GM21390 (cell line): ENCODE measurements around the gene KRT7.
"Not testable (repeated sequence)": the region's sequence is repeated elsewhere in the genome, so short reads cannot be mapped to it uniquely, and the experiment has no call there.

Experiments used
- ATAC-seq: cut with Tn5 transposase; IDR thresholded peaks from one replicate; pipeline ENCODE4 v1.9.1; 2021; ENCODE audit not compliant: unreplicated experiment

The KRT7 gene

GRCh38 chr12:52274521-52275120, 41.6 kb downstream of the KRT7 start, which contains the start of gene KRT86:
Gene KRT86 (plus strand): TSS chr12:52274645. CDS start chr12:52301917, 27,272 bp downstream.
- ATAC-seq: no peak

DNA sequence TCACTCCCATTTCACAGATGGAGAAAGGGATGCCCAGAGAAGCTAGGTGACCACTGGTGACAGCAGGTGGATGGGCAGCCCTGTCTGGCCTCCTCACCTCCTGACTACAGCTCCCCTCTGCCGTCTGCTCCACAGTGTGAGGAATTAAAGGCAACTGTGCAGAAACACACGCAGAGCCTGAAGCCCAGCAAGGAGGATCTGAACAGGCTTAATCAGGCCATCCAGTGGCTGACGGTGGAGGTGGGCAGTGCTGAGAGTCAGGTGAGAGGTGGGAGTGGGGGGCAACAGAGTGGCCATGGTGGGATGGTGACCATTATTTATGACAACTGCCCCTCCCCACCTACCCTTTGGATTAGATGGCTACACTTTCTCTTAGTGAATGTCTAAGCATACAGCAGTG, 42.6 kb downstream of the KRT7 start:
- no peak for ATAC-seq

DNA sequence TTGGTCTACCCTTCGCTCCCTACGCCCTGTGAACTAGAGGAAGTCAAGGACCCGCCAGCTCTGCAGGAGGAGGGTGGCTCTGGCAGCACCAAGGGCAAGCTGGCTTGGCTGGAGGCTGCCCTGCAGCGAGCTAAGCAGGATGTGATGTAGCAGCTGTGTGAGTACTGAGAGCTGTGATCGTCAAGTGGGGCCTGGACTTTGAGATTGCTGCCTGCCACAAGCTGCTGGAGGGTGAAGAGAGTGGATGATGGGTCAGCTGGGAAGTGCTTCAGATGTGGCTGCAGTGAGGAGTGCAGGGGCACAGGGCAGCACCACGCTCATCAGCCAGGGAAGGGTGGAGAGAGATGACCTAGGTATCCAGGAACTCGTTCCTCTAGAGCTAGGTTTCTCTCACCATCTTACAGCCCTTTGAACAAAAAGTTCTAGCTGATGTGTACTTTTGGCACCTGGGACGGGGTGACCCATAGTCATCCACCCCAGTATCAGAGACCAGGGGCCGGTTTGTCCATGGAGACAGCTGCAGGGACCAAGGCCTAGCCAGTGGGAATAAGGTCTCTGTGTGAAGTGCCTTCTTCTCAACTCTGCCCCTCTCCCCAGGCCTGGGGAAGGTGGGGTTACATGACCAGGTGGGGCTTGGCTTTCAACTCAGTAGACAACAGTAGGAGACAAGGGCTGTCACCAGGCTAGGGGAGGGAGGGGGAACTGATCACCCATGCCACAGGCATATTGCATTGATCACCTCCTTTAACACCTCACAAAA, 44.6 kb downstream of the KRT7 start:
- ATAC-seq: no peak

DNA sequence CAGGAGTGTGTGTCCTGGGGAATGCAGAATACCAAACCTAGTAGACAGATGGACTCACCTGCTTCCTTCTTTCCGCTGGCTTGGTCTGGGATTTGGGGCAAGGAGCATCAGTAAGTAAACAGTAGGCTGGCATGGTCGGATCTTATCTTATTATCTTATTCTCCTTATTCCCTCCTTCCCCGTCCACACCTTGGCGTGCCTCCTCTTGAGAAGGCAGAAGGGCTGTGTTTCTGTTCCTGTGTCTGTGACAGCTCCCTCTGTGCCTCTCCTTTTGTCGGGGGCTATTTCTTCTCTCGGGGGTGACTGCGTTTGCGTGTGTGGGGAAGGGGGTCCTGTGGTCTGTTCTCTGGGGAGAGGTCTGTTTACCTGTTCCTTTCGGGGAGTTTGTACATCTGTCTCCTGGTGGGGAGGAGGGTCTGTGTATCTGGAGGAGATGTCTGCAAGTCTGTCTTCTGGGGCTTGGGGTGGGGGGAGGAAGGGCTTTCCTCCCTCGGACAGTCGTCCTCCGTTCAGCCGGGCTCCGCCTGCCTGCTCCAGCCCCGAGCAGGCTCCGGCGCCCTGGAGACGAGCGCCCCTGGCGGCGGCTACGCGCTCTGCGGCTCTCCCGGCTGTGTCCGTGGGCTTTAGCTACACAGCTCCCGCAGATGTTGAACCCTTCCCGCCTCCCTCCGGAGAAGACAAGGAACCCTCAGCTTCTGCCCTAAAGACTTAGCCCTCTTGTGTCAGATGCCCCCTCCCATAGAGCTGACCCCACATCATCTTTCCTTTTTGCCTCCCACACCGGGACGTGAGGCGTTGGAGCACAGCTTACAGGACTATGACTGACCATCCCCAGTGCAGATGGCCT, 45.8 kb downstream of the KRT7 start:
- peak; percentile 74 for ATAC-seq

DNA sequence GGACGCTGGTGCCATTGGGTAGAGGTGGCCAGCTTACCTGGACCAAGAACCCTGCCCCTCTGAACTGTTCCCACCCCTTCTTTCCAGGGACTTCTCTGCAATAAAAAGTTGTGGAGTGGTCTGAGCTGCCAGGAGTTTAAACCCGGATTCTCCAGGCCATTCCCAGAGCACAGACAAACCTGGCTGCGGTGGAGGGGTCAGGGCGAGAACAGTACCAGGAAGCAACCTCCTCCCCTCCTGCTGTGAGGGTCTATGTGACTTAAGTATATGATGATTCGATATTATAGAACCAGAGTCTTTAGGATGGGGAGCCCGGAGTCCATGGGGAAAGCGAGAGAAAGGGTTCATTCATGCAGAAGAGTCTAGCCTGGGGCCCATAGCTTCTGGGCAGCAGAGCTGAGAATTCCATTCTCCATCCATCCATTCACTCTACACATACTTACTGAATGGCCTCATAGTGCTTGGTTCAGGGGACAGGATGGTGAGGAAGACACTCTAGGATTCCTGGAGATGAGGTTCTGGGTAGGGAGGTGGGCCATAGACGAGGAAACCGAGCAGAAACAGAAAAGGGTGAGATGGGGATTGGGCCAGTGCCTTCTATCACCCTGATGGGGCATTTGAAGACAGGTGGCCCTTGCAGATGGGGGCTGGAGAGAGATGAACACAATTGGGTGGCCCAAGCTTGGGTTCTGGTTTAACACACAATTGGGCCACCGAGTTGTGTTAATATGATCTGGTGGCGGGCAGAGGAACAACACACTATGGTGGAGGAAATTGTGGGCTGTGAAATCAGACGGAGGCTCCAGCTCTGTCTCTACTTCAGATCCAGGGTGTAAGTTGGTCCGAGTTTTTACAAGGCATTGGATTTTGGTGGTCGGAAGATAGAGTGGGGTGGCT, 46.6 kb downstream of the KRT7 start:
- ATAC-seq: no peak

GRCh38 chr12:52280319-52280795, 47.3 kb downstream of the KRT7 start:
- no peak for ATAC-seq

GRCh38 chr12:52280796-52281560, 47.9 kb downstream of the KRT7 start:
- no peak for ATAC-seq

DNA sequence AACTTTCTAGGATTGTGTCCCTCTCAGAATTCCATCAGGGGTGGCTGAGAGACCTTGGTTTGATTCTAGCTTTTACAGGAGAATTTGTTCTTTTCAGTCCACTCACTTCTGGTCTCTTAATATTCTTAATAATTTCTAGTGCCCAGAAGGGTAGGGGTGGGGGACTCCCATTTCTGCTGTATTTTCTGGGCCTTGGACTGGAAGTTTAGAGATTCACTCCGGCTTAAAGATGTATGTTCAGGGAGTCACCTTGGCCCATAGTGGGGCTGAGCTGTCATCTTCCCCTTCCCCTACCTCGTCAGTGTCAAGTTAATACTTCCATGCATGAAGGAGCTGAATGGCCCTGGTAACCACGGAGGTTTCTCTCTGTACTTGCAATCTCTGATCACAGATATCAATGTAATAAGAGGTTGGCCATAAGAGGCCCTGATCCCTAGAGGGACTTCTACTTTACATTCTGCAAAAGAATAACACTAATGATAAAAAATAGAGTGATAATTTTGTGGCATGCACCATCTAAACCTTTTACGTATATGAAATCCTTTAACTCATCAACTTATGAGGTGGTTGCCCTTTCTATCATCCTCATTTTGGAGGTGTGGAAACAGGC, 51.6 kb downstream of the KRT7 start:
- no peak for ATAC-seq

GRCh38 chr12:52285172-52285745, 52.2 kb downstream of the KRT7 start:
- ATAC-seq: no peak

DNA sequence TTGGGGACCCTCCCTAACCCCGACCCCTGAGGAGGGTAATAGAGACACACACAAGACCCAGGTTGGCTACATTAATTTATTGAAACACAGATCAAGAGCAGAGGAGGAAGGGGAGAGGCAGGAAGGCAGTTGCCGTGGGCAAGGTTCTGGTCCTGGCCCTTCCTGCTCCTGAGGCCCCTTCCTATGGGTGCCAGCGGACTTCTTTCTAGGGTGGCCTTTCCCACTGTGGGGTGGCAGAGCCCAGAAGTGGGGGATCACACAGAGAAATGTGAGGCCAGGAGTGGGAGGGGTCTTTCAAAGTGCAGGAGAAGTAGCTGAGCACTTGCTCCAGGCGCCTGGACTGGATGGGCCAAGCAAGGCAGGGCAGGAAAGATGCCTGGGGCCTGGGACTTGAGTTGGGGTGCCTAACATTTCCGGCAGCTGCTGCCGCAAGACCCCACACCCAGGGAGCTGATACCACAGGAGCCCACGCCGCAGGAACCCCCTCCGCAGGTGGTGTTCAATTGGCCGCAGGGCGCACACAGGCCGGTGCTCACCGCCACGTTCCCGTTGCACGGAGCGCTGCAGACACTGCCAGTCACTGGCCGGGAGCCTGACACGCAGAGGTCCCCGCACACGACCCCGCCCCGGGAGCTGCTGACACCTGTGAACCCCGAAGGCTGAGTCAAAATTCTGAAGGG, 52.9 kb downstream of the KRT7 start:
- no peak for ATAC-seq

GRCh38 chr12:52286857-52287785, 54.1 kb downstream of the KRT7 start:
- ATAC-seq: not testable (repeated sequence)

DNA sequence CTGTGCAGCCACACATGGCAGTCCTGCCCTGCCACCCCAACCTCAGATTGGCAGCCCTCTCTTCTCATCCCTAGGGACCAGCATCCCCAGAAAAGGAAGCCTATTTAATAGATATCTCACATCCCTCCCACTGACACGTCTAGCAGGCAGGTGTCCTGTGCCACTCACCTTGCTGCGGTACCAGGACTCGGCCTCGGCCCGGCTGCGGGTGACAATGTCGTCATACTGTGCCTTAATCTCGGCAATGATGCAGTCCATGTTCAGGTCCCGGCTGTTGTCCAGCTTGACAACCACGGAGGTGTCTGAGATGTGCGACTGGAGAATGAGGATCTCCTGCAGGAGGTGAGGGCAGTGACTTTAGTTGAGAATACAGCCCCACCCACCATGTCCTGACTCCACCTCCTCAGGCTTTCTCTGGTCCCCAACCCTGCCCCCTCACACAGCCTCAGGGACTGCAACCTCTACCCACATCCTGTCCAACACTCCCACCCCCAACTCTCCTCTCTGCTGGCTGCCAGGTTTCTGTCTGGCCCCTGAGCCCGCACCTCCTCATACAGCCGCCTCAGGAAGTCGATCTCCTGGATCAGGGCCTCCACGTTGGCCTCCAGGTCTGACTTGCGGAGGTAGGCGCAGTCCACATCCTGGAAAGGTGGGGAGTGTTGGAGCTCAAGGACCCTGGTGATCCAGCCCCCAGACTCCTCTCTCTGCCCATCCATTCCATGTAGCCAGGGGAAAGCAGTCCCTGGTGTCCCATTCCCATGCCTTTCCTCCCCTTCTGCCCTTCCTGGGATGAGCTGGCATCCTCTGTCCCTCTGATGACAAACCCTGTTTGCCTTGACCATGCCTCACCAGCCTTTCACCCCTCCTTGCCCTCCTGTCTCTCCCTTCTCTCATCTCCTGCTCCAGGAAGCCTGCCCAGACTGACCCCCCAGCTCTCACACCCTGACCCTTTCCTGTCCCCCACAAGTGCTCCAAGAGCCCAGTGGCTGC, 55.1 kb downstream of the KRT7 start:
- ATAC-seq: peak; percentile 93

GRCh38 chr12:52290483-52291134, 57.6 kb downstream of the KRT7 start:
- ATAC-seq: not testable (repeated sequence)

GRCh38 chr12:52291267-52291935, 58.4 kb downstream of the KRT7 start, which contains the start of gene KRT81:
Gene KRT81 (minus strand): TSS chr12:52291534. CDS start chr12:52291465, 69 bp downstream.
- no peak for ATAC-seq

- ATAC-seq: no peak
Measured at GRCh38 chr12:52293926-52294325, 60.9 kb downstream of the KRT7 start.
